OCI-LY7 (cell line): ENCODE data around the gene REM1. TPM values are rescaled to one million over a fixed set of nuclear protein-coding genes. Genes with fewer than 3 reads are reported as not detected.

Experiments
- BruUV-seq: library from RNA; stranded (reverse); fragments of 400-500 nt; replicated peaks from 2 replicates; lab custom pipeline; 2021; lab: Mats Ljungman, UMichigan
- CTCF ChIA-PET: fragments of 300-600 bp; sonication (Branson Sonifier 250); formaldehyde crosslinking; loops from one replicate; lab custom pipeline; 2022; ENCODE audit warnings: antibody characterized with exemption; ENCODE audit not compliant: unreplicated experiment; lab: Charles Lee
- POLR2A ChIA-PET: fragments of 300-600 bp; sonication (Branson Sonifier 250); formaldehyde crosslinking; loops from one replicate; lab custom pipeline; 2022; ENCODE audit warnings: antibody characterized with exemption; lab: Charles Lee
- DNase-seq: peaks from one replicate; pipeline ENCODE4 v3.0.0-alpha.2; 2015; ENCODE audit warnings: low spot score
- H2AFZ ChIP-seq: fragments of 200-600 bp; sonication (generic), shearing (Covaris generic); 2 replicates; pipeline ENCODE4 v1.6.1; 2014; ENCODE audit warnings: mild to moderate bottlenecking, antibody characterized with exemption, low read length, moderate library complexity
- H3K27ac ChIP-seq: fragments of 200-600 bp; sonication (generic); 2 replicates; pipeline ENCODE4 v1.5.1; 2014; ENCODE audit warnings: mixed run types, low read depth, mild to moderate bottlenecking, moderate library complexity, low read length, inconsistent platforms; ENCODE audit not compliant: poor library complexity, severe bottlenecking
- H3K36me3 ChIP-seq: fragments of 200-600 bp; sonication (generic); 2 replicates; pipeline ENCODE4 v1.6.1; 2014; ENCODE audit warnings: mild to moderate bottlenecking, antibody characterized with exemption, low read length, moderate library complexity, mixed read lengths; ENCODE audit not compliant: insufficient read depth
- H3K4me1 ChIP-seq: fragments of 200-600 bp; sonication (generic); 2 replicates; pipeline ENCODE4 v1.5.1; 2014; ENCODE audit warnings: mild to moderate bottlenecking, low read length; ENCODE audit not compliant: insufficient read depth, poor library complexity, severe bottlenecking
- H3K4me2 ChIP-seq: fragments of 200-600 bp; sonication (generic); 2 replicates; pipeline ENCODE4 v1.6.1; 2014; ENCODE audit warnings: mild to moderate bottlenecking, low read length
- H3K4me3 ChIP-seq: fragments of 200-600 bp; sonication (generic); 2 replicates; pipeline ENCODE4 v1.5.1; 2014; ENCODE audit warnings: mild to moderate bottlenecking, low read depth, low read length; ENCODE audit not compliant: poor library complexity, severe bottlenecking
- H3K79me2 ChIP-seq: fragments of 200-600 bp; sonication (generic); 2 replicates; pipeline ENCODE4 v1.6.1; 2016; ENCODE audit warnings: low read depth, mild to moderate bottlenecking, low read length, moderate library complexity, mixed read lengths; ENCODE audit not compliant: insufficient read depth
- H3K9me2 ChIP-seq: fragments of 200-600 bp; sonication (generic); 2 replicates; pipeline ENCODE4 v1.6.1; 2016; ENCODE audit warnings: mild to moderate bottlenecking, low read length, mixed read lengths; ENCODE audit not compliant: insufficient read depth
- H3K9me3 ChIP-seq: fragments of 200-600 bp; sonication (generic); 2 replicates; pipeline ENCODE4 v1.6.1; 2014; ENCODE audit warnings: mild to moderate bottlenecking, mixed run types, low read length, mixed read lengths
- H4K20me1 ChIP-seq: fragments of 200-600 bp; sonication (generic); 2 replicates; pipeline ENCODE4 v1.6.1; 2014; ENCODE audit warnings: mild to moderate bottlenecking, antibody characterized with exemption, low read length, moderate library complexity, mixed read lengths; ENCODE audit not compliant: insufficient read depth
- CTCF ChIP-seq: fragments of 200-600 bp; sonication (generic); conservative IDR thresholded peaks from 2 replicates; pipeline ENCODE4 v1.5.1; 2014; ENCODE audit warnings: mild to moderate bottlenecking, antibody characterized with exemption, low read length, moderate library complexity, mixed read lengths
- EZH2phosphoT487 ChIP-seq: fragments of 200-600 bp; sonication (generic); IDR thresholded peaks from 2 replicates; pipeline ENCODE4 v1.6.1; 2018; ENCODE audit warnings: low read depth, borderline replicate concordance, mild to moderate bottlenecking, mixed run types, antibody characterized with exemption, low read length, moderate library complexity, mixed read lengths
- intact Hi-C: fragments of 100-400 bp; cut with micrococcal nuclease; formaldehyde crosslinking; loops from one replicate; pipeline ENCODE4 v1.10.0; 2022; ENCODE audit not compliant: unreplicated experiment
- total RNA-seq, 2 experiments: library from RNA; depleted of rRNA in 1 of 2; stranded (reverse); fragments of >200 nt in 1 of 2; shearing (Covaris generic) in 1 of 2; gene quantifications; 2 replicates each; pipeline ENCODE4 v1.2.3, GENCODE V29; 2014 to 2022

Gene REM1
- total RNA-seq, 2 experiments from 2014 or later, result not detected

GRCh38 chr20:31446084-31446819 lies 28.8 kb upstream of the REM1 start:
- H3K9me3 ChIP-seq, result no peaks in the 10 kb centered on the region
- H3K79me2 ChIP-seq, result no peaks in the 10 kb centered on the region
- no peak for DNase-seq
- no peak overlapping the region for H3K4me2 ChIP-seq
- no peaks in the 10 kb centered on the region for H3K36me3 ChIP-seq
- intact Hi-C loops, result no loop called here
- H4K20me1 ChIP-seq, result no peaks in the 10 kb centered on the region
- TF ChIP-seq CTCF, result no peak
- no peak for TF ChIP-seq EZH2phosphoT487
- no TSS peak for BruUV-seq
- no peak overlapping the region for H2AFZ ChIP-seq
- no peaks in the 10 kb centered on the region for H3K4me1 ChIP-seq
- ChIA-PET CTCF (no interaction called here), POLR2A (no interaction called here)
- H3K9me2 ChIP-seq, result no peaks in the 10 kb centered on the region
- H3K4me3 ChIP-seq, result no peak overlapping the region
- no peak overlapping the region for H3K27ac ChIP-seq

GRCh38 chr20:31449511-31450414 lies 25.3 kb upstream of the REM1 start:
- no peaks in the 10 kb centered on the region for H4K20me1 ChIP-seq
- H3K9me3 ChIP-seq, result no peaks in the 10 kb centered on the region
- no peaks in the 10 kb centered on the region for H3K79me2 ChIP-seq
- DNase-seq, result no peak
- no peak overlapping the region for H3K4me3 ChIP-seq
- no peak overlapping the region for H3K27ac ChIP-seq
- no TSS peak for BruUV-seq
- no peaks in the 10 kb centered on the region for H3K36me3 ChIP-seq
- H3K4me1 ChIP-seq, result no peaks in the 10 kb centered on the region
- H3K4me2 ChIP-seq, result no peak overlapping the region
- no peak overlapping the region for H2AFZ ChIP-seq
- H3K9me2 ChIP-seq, result no peaks in the 10 kb centered on the region
- TF ChIP-seq EZH2phosphoT487 (no peak), CTCF (no peak)
- intact Hi-C loops, result no loop called here
- ChIA-PET CTCF (no interaction called here), POLR2A (interaction anchor here (1.1 to 1.2 kb wide), 2 partner anchors 25 kb away, joined by 3 read pairs; partner anchors contain the start of genes DEFB124 and REM1)
